Uterus (tissue), 2 donors: ENCODE measurements around the gene NPTXR.

Experiments used
- CTCF ChIP-seq, 4 experiments: fragments of 200-600 bp in 2 of 4; fragments of 450-650 bp in 2 of 4; sonication (generic) in 2 of 4; IDR thresholded peaks; one replicate each; pipeline ENCODE4 v1.5.1; 2016 to 2019; ENCODE audit warnings: antibody characterized with exemption in 4 of 4, mild to moderate bottlenecking in 2 of 4, moderate library complexity in 1 of 4
- POLR2A ChIP-seq, 2 donors: fragments of 450-650 bp; IDR thresholded peaks; one replicate each; pipeline ENCODE4 v1.6.1; 2016; ENCODE audit warnings: antibody characterized with exemption in 2 of 2, mild to moderate bottlenecking in 1 of 2, moderate library complexity in 1 of 2

DNA sequence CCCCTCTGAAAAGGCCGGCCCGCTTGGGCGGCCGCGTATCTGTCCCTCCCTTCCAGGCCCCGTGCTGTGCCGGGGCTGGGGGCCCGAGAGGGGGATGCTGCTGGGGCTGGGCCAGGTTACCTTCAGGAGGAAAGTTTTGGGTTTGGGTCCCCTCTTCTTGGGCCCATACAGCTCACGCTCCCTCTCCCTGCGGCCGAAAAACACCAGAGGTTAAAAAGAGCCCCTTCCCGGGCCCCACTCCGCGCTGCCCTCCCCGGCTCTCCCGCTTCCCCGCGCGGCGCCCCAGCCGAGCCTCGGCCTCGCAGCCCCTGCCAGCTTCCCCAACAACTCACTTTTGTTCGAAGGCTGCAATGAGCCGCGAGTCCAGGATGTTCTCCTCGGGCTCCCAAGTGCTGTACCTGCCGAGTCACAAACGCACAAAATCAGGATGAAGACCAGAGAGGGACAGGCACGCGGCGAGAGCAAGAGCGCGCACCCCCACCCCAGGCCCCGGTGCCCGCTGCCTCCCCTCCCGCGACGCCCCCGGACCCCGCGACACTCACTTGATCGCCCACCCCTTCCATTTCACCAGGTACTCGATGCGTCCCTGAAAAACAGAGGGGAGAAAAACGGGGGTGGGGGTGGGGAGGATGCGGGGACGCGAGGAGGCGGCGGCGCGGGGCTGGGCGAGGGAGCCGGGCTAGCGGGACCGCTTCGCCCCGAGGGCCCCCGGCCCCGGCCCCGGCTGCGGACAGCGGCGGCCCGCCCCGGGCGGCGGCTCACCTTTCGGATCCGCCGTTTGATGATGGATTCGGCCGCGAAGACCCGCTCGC lies 27.7 kb upstream of the NPTXR start:
- TF ChIP-seq CTCF (IDR thresholded peaks at IDR 0.05) (no peak), POLR2A (IDR thresholded peaks at IDR 0.05) (no peak)
